CD4-positive, alpha-beta T cell treated with Interleukin-6 at 100 ng/mL for 8 hours (primary cell): Measurements from ENCODE around the gene ZNF232.
"Not testable (repeated sequence)": the region's sequence is repeated elsewhere in the genome, so short reads cannot be mapped to it uniquely, and the experiment has no call there.

Experiments
- DNase-seq: peaks from one replicate; pipeline ENCODE4 v3.0.0-alpha.2; 2020; ENCODE audit warnings: mixed read lengths, low spot score

The ZNF232 gene

GRCh38 chr17:5129770-5130169 lies 18.1 kb upstream of the ZNF232 start:
- not testable (repeated sequence) for DNase-seq

GRCh38 chr17:5128905-5129535 lies 17.3 kb upstream of the ZNF232 start:
- no peak for DNase-seq

DNA sequence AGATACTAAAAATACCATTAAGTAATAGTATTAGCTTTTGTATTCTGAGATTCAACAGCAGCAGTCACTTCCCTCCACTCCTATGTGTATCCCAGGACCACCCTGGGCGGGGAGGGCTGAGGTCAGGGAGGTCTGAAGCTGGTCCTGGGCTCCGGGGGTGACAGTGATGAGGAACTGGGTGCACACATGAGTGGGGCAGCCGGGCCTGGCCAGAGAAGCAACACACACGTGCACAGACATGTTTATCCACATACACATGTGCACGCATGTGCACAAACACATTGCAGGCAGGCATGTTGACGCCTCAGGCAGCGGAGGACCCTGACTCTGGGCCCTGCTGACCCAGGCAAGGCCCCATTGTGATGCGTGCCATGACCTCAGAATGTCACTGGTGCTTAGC lies 16.7 kb upstream of the ZNF232 start:
- DNase-seq, result not testable (repeated sequence)

DNA sequence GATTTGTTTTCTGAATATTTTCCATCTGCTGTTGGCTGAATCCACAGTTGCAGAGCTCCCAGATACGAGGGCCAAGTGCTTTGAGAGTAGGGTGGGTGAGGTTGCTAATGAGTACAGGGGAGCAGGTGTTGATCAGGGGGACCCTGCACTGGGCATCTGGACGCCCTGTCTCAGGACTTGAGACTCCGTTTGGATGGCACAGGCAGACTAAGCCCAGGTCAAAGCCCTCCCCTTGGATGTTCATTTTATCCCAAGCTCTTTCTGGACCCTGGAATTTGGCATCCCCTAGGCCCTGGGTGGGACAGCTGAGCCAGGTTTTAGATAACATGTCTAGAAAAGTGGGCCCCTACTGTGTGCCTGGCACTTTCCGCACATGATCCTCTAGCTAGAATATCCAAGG lies 16.2 kb upstream of the ZNF232 start:
- DNase-seq, result no peak

DNA sequence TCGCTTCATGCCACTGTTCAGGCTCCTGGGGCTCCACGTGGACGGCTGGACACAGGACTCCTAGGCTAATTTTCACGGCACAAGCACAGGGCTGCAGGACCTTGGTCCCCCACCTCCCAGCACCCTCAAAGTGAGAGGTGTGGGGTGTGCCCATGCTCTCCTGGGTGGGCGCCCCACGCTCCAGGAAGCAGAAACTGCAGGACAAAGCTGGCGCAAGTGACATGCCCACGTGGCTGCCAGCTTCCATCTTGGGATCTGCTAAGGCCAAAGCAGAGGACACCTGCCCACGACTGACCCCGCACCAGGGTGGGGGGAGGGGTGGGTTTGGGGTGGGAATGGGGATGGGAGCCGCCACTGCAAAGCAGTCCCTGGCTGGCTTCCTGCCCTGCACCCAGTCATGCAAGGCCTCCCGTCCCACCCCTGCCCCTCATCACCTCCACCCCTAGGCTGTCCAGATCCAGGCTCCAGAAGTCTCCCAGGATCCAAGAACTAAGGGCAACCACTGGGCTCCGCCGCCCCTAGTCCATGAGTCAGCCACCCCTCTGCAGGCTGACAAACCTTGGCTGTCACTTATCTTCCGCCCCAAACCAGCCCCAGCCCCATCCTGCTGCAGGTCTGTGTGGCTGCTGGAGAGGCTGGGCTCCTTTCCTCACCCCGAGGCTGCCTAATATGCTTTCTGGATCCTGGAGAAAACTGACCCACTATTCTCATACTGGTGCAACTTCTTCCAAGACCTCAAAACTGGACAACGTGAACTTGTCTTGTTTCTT lies 15.2 kb upstream of the ZNF232 start:
- DNase-seq, result no peak

DNA sequence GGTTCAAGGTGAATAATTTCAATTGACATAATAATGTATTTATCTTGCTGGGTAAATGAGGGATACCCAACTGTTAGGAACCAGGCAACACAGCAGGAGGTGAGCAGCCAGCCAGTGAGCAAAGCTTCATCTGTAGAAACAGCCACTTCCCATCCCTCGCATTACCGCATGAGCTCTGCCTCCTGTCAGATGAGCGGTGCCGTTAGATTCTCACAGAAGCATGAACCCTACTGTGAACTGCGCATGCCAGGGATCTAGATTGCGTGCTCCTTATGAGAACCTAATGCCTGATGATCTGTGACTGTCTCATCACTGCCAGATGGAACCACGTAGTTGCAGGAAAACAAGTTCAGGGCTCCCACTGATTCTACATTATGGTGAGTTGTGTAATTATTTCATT lies 13.2 kb upstream of the ZNF232 start:
- DNase-seq, result not testable (repeated sequence)

DNA sequence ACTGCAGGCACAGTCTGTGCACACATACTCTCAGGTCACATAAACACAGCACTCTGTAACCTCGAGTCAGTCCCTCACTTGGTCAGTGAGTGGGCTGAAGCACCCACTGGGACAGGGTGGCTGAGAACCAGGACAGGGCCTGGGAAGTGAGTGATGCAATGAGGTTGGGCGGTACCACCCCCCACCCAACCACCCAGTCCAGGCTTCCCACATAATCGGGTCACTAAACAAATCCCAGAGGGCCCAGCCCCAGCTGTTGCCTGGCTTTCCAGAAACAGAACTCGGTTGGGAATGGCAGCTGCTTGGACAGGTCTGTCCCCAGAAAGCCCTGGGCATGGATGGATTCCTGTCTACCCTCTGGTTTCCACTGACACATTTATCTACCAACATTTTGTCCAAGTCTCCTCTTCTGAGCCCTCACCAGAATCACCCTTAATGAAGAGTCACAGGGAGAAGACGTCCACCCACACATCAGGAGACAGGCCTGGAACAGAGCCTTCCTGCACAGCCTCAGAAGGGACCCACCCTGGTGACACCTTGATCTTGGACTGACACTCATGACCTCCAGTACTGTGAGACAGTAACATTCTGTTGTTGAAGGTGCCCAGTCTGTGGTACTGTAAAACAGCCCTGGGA lies 12.6 kb upstream of the ZNF232 start:
- DNase-seq, result not testable (repeated sequence)

GRCh38 chr17:5123343-5124124 lies 11.9 kb upstream of the ZNF232 start:
- DNase-seq, result no peak

- DNase-seq, result no peak
Observed at GRCh38 chr17:5122586-5123342, 11.1 kb upstream of the ZNF232 start.

DNA sequence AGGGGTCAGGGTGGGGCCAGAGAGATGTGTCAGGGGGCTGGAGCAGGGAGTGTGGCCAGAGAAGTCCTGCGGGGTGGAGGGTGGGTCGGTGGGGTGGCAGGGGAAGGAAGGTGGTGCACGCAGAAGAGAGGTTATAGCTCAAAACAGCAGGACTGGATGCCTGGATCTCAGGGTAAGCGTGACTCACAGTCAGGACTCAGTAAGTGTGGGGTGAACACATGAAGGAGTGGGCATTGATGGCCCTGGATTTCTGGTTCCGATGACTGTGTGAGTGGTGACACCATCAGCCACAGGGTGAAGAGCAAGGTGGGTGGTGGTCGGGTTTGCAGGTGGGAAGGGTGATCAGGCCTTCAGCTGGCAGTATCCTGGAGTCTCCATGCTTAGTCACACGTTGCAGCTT lies 10.4 kb upstream of the ZNF232 start:
- not testable (repeated sequence) for DNase-seq

DNA sequence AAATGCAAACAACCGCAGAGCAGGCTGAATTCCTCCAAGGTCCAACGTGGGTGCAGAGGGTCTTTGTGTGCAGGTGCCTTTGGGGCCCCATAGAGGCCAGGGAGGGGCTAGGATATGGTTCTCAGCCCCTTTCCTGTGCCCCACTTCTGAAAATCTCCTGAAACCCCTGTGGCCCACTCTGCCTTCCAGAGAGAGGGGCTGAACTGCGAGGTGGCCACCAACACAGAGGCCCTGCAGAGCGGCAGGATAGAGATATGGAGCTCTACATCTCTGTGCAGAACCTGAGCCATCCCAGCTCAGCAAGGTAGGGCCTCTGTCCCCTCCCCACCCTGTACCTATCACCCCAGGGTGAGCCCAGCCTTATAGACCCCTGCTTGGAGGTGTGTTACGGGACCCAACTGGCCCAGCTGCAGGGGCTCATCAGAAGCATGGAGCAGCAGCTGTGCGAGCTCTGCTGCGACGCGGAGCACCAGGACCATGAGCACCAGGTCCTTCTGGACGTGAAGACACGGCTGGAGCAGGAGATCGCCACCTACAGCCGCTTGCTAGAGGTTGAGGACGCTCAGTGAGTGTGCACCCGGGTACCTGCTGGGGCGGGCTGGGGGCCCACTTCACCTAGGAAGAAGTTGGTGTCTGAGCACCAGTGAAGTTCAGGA lies 9.6 kb upstream of the ZNF232 start:
- no peak for DNase-seq

- DNase-seq, result not testable (repeated sequence)
Observed at GRCh38 chr17:5120436-5121185, 8.9 kb upstream of the ZNF232 start.

- no peak for DNase-seq
Observed at GRCh38 chr17:5120036-5120435, 8.4 kb upstream of the ZNF232 start.

- no peak for DNase-seq
Observed at GRCh38 chr17:5118219-5118618, 6.5 kb upstream of the ZNF232 start.

- DNase-seq, result no peak
Observed at GRCh38 chr17:5115673-5116651, 4.3 kb upstream of the ZNF232 start, which contains the start of gene USP6. Gene USP6, plus strand, starts transcription at chr17:5116032. Its CDS starts 14,336 bp downstream, at chr17:5130368.

GRCh38 chr17:5110816-5111215 lies 862 bp downstream of the ZNF232 start:
- no peak for DNase-seq

DNA sequence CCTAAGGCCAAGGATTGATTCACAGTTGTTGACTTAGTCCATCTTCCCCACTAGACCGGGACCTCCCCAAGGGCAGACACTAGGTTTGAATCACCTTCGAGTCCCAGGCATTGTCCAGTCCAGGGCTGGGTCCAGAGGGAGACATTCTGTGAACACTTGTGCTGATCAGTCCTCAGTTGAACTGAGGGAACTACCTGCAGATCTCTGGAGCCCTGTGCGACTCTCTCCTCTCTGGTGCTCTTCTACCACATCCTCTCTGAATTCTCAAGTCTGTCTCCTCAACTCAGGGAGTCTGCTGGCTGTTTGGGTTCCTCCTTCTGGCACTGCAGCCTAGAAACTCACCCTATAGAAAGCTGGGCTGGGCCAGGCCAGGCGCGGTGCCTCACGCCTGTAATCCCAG lies 10.8 kb downstream of the ZNF232 start:
- DNase-seq, result no peak

GRCh38 chr17:5099271-5099670 lies 12.4 kb downstream of the ZNF232 start:
- DNase-seq, result no peak
